Stimulated activated CD4-positive, alpha-beta T cell treated with anti-CD3 and anti-CD28 coated beads, Interleukin-15, amount 100 ng/mL, for 1 hour (primary cell): ENCODE measurements around the gene SCLT1.

Experiments
- DNase-seq, 2 donors: peaks; one replicate each; pipeline ENCODE4 v3.0.0-alpha.2; 2020; ENCODE audit warnings: low read depth in 1 of 2, low spot score in 1 of 2

SCLT1 gene

GRCh38 chr4:128961405-128961804, 131.9 kb downstream of the SCLT1 start:
- no peak for DNase-seq

- DNase-seq: no peak
Observed at GRCh38 chr4:128958194-128958593, 135.1 kb downstream of the SCLT1 start.

GRCh38 chr4:128957459-128957858, 135.9 kb downstream of the SCLT1 start:
- no peak for DNase-seq

GRCh38 chr4:128955751-128956150, 137.6 kb downstream of the SCLT1 start:
- no peak for DNase-seq

- DNase-seq: no peak
Observed at GRCh38 chr4:128954941-128955340, 138.4 kb downstream of the SCLT1 start.

- DNase-seq: no peak
Observed at GRCh38 chr4:128951316-128951715, 142.0 kb downstream of the SCLT1 start.

- no peak for DNase-seq
Observed at GRCh38 chr4:128950796-128951195, 142.5 kb downstream of the SCLT1 start.

GRCh38 chr4:128946916-128947315, 146.4 kb downstream of the SCLT1 start:
- no peak for DNase-seq

- DNase-seq: no peak
Observed at GRCh38 chr4:128942607-128943006, 150.7 kb downstream of the SCLT1 start.

- DNase-seq: no peak
Observed at GRCh38 chr4:128940971-128941370, 152.4 kb downstream of the SCLT1 start.

- DNase-seq: no peak
Observed at GRCh38 chr4:128930051-128930450, 163.3 kb downstream of the SCLT1 start.

- no peak for DNase-seq
Observed at GRCh38 chr4:128924951-128925350, 168.4 kb downstream of the SCLT1 start.

- no peak for DNase-seq
Observed at GRCh38 chr4:128921954-128922353, 171.4 kb downstream of the SCLT1 start.

GRCh38 chr4:128917781-128918180, 175.6 kb downstream of the SCLT1 start:
- no peak for DNase-seq

GRCh38 chr4:128916832-128917231, 176.5 kb downstream of the SCLT1 start:
- no peak for DNase-seq

GRCh38 chr4:128915544-128915943, 177.8 kb downstream of the SCLT1 start:
- no peak for DNase-seq

GRCh38 chr4:128913228-128913627, 180.1 kb downstream of the SCLT1 start:
- DNase-seq: no peak

GRCh38 chr4:128908735-128909134, 184.6 kb downstream of the SCLT1 start:
- DNase-seq: no peak

GRCh38 chr4:128907981-128908380, 185.4 kb downstream of the SCLT1 start:
- no peak for DNase-seq

- DNase-seq: no peak
Observed at GRCh38 chr4:128906581-128906980, 186.8 kb downstream of the SCLT1 start.

GRCh38 chr4:128904821-128905220, 188.5 kb downstream of the SCLT1 start:
- DNase-seq: no peak

- no peak for DNase-seq
Observed at GRCh38 chr4:128880662-128881061, 212.7 kb downstream of the SCLT1 start.

- no peak for DNase-seq
Observed at GRCh38 chr4:128879971-128880370, 213.4 kb downstream of the SCLT1 start.

- no peak for DNase-seq
Observed at GRCh38 chr4:128879283-128879682, 214.1 kb downstream of the SCLT1 start.
